ENCODE results near the gene OR4K17.
"Not testable (repeated sequence)": the region's sequence is repeated elsewhere in the genome, so short reads cannot be mapped to it uniquely, and the experiment has no call there.

Gene OR4K17, protein sequence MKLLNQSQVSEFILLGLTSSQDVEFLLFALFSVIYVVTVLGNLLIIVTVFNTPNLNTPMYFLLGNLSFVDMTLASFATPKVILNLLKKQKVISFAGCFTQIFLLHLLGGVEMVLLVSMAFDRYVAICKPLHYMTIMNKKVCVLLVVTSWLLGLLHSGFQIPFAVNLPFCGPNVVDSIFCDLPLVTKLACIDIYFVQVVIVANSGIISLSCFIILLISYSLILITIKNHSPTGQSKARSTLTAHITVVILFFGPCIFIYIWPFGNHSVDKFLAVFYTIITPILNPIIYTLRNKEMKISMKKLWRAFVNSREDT

DNA sequence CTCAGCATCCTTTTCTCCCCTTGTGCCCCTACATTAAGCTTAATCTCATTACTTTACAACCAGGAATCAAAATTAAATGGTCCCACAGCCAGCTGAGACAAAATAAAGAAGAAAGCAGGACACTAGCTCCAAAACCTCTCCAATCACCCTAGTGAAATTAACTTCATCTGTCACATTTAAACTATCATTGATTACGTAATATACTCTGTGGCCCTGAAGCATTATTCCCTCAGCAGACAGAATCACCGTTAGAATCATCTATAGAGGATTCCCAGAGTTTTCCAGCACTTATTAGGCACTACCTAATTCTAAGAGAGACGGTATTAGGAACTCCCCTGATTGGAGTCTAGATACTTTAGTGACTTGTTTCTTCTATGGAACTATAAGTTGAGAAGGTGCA lies at the start of gene OR4K17:
TSS of gene OR4K17 (plus strand) at position 302 of the 400 bp plus-strand sequence. CDS start 6,761 bp downstream, outside the sequence.
- TF ChIP-seq, protein P1, sequence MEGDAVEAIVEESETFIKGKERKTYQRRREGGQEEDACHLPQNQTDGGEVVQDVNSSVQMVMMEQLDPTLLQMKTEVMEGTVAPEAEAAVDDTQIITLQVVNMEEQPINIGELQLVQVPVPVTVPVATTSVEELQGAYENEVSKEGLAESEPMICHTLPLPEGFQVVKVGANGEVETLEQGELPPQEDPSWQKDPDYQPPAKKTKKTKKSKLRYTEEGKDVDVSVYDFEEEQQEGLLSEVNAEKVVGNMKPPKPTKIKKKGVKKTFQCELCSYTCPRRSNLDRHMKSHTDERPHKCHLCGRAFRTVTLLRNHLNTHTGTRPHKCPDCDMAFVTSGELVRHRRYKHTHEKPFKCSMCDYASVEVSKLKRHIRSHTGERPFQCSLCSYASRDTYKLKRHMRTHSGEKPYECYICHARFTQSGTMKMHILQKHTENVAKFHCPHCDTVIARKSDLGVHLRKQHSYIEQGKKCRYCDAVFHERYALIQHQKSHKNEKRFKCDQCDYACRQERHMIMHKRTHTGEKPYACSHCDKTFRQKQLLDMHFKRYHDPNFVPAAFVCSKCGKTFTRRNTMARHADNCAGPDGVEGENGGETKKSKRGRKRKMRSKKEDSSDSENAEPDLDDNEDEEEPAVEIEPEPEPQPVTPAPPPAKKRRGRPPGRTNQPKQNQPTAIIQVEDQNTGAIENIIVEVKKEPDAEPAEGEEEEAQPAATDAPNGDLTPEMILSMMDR (conservative IDR thresholded peaks at IDR 0.05; ENCODE audit: low read depth): no peak
- ChIA-PET CTCF (no interaction called here), POLR2A (ENCODE audit: low non-redundant PET) (no interaction called here)
- H3K27ac ChIP-seq: no peak within 1 kb of the TSS
- DNase-seq (ENCODE audit: low spot score): no peak

DNA sequence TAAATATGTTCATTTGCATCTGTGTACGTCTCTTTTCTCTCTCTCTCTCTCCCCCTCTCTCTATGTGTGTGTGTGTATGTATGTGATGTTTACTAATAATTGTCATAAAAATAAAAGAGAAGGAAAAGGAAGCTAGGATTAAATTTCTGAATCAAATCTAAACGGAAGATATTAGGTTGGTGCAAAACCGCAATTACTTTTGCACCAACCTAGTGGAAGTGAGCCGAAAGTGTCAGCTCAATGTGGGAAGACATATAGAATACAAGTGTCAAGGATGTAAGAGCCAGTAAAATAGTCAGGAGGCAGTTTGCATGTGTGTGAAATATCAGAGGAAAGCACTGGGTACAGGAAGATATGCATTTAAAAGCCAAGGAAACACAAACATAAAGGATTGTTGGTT lies 18.5 kb upstream of the OR4K17 start:
- TF ChIP-seq, protein P1 (conservative IDR thresholded peaks at IDR 0.05; ENCODE audit: low read depth): no peak
- ChIA-PET CTCF (interaction anchor here (0.5 kb wide), 1 partner anchor 98 kb away, joined by 4 read pairs; the partner anchor contains the start of gene OR11G2), POLR2A (ENCODE audit: low non-redundant PET) (no interaction called here)

DNA sequence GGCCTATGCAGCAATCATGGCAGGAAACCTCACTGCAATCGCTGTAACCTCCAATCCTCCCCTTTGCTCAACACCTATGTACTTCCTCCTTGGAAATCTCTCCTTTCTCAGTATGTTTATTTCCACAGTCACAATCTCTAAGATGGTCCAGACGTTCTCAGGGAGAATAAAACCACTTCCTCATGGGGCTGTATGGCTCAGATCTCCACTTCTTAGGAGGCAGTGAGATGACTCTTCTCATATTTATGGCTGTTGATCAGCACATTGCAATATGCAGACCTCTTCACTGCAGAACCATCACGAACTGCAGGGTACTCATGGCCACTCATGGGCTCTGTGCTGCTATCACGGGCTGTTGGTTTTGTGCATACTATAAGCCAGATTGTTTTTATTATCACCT lies 17.1 kb upstream of the OR4K17 start:
- H3K27ac ChIP-seq: no peak overlapping the region
- CTCF ChIA-PET: interaction anchor here (0.6 kb wide), 1 partner anchor 156 kb away, joined by 3 read pairs; no protein-coding TSS in a partner anchor
- POLR2A ChIA-PET (ENCODE audit: low non-redundant PET): no interaction called here
- TF ChIP-seq, protein P1 (conservative IDR thresholded peaks at IDR 0.05; ENCODE audit: low read depth): no peak
- DNase-seq (ENCODE audit: low spot score): no peak

More for the DNA sequence above, 18.5 kb upstream of the OR4K17 start:
- no peak overlapping the region for H3K27ac ChIP-seq
- DNase-seq (ENCODE audit: low spot score): no peak

DNA sequence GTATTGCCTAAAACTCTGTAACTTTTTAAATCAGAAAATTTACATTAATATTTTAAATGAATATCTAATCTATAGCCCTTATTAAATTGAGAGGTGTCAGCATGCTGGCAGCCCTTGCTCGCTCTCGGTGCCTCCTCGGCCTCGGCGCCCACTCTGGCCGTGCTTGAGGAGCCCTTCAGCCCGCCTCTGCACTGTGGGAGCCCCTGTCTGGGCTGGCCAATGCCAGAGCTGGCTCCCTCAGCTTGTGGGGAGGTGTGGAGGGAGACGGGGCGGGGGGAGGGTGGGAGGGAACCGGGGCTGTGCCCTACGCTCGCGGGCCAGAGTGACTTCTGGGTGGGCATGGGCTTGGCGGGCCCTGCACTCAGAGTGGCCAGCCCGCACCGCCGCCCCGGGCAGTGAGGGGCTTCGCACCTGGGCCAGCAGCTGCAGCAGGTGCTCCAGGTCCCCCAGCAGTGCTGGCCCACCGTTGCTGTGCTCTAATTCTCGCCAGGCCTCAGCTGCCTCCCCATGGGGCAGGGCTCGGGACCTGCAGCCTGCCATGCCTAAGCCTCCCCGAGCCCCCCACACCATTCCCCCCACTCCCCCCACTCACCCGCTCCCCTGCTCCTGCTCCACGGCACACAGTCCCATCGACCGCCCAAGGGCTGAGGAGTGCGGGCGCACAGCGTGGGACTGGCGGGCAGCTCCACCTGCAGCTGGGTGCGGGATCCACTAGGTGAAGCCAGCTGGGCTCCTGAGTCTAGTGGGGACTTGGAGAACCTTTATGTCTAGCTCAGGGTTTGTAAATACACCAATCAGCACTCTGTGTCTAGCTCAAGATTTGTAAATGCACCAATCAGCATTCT lies 11.4 kb upstream of the OR4K17 start:
- POLR2A ChIA-PET (ENCODE audit: low non-redundant PET); H3K27ac ChIP-seq: not testable (repeated sequence)
- CTCF ChIA-PET: interaction anchor here (0.7 kb wide), 1 partner anchor 11 kb away, joined by 3 read pairs; no protein-coding TSS in a partner anchor

DNA sequence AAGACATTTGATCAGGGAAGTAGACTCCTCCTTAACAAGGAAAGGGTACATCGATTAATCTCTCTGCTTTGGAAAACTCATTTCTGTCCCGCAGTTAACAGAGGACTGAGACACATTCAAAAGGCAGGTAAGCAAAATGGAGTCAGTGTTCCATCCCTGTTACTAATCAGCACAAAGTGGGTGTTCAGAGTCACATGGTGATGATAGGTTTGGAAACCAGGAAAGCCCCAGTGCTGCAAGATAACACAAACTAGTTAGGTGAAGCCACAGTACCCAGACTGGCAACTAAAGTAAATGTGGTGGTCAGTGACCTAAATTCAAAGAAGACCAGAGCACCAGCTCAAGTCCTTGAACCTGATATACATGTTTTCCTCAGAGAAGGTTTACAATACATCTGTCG lies 1.8 kb downstream of the OR4K17 start:
- ChIA-PET POLR2A (ENCODE audit: low non-redundant PET) (no interaction called here), CTCF (no interaction called here)
- no peak overlapping the region for H3K27ac ChIP-seq
- no peak for DNase-seq (ENCODE audit: low spot score)
- TF ChIP-seq, protein P1 (conservative IDR thresholded peaks at IDR 0.05; ENCODE audit: low read depth): no peak

More for the DNA sequence above, 11.4 kb upstream of the OR4K17 start:
- DNase-seq (ENCODE audit: low spot score): not testable (repeated sequence)

DNA sequence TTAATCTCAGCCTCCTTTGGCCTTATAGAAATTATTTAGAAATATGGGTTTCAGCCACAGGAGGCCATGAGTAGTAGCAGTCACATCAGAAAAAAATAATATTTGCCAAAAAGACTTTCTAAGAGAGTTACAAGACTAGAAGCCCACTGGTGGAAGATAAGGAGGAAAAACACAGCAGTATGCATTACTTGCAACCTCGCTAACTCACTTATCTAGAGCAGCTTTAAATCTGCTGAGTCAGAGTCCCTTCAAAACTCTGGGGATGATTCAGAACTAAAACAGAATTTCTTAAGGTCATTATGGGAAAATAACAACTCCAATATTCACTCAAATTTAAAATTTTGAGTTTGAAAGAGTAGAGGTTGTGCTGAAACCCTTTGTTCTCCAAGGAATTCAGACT lies 6.2 kb downstream of the OR4K17 start:
- H3K27ac ChIP-seq: no peak overlapping the region
- TF ChIP-seq, protein P1 (conservative IDR thresholded peaks at IDR 0.05; ENCODE audit: low read depth): no peak
- CTCF ChIA-PET: no interaction called here
- POLR2A ChIA-PET (ENCODE audit: low non-redundant PET): no interaction called here
- no peak for DNase-seq (ENCODE audit: low spot score)
